Breast epithelium (tissue), 4 donors: ENCODE data around the gene MICAL3. TPM values are rescaled to one million over a fixed set of nuclear protein-coding genes. Genes with fewer than 3 reads are reported as not detected.

Experiments used
- DNase-seq, 2 donors: peaks; one replicate each; pipeline ENCODE4 v3.0.0-alpha.2; 2019; ENCODE audit warnings: low spot score in 2 of 2
- H3K27ac ChIP-seq, 2 donors: fragments of 200-600 bp; sonication (generic) in 1 of 2; one replicate each; pipeline ENCODE4 v1.5.1; 2016 to 2019; ENCODE audit warnings: mild to moderate bottlenecking in 1 of 2
- H3K27me3 ChIP-seq, 2 donors: fragments of 200-600 bp; sonication (generic) in 1 of 2; one replicate each; pipeline versions ENCODE4 v1.5.1 to v1.6.0; 2017 to 2019; ENCODE audit warnings: control low read depth in 1 of 2, mild to moderate bottlenecking in 1 of 2
- H3K36me3 ChIP-seq: fragments of 200-600 bp; one replicate; pipeline ENCODE4 v1.5.1; 2019
- H3K4me1 ChIP-seq, 2 donors: fragments of 200-600 bp; sonication (generic); one replicate each; pipeline ENCODE4 v1.5.1; 2016 to 2019; ENCODE audit warnings: control low read depth in 1 of 2
- H3K4me3 ChIP-seq, 3 donors: fragments of 200-600 bp; sonication (generic); 1 replicate in 2 of 3; 2 replicates in 1 of 3; pipeline ENCODE4 v1.5.1; 2016 to 2019; ENCODE audit warnings: mild to moderate bottlenecking in 3 of 3, moderate library complexity in 2 of 3
- H3K9me3 ChIP-seq, 2 donors: fragments of 200-600 bp; sonication (generic) in 1 of 2; one replicate each; pipeline ENCODE4 v1.5.1; 2016 to 2019; ENCODE audit warnings: control low read depth in 1 of 2
- CTCF ChIP-seq, 3 donors: fragments of 450-650 bp; IDR thresholded peaks; one replicate each; pipeline ENCODE4 v1.5.1; 2016 to 2017; ENCODE audit warnings: antibody characterized with exemption in 3 of 3, mild to moderate bottlenecking in 3 of 3, moderate library complexity in 3 of 3
- POLR2A ChIP-seq: fragments of 450-650 bp; IDR thresholded peaks from one replicate; pipeline ENCODE4 v1.6.1; 2016; ENCODE audit warnings: antibody characterized with exemption, mild to moderate bottlenecking, moderate library complexity
- POLR2AphosphoS5 ChIP-seq, 3 donors: sonication (generic); formaldehyde crosslinking; IDR thresholded peaks; one replicate each; pipeline ENCODE4 v1.6.1; 2017; ENCODE audit warnings: antibody characterized with exemption in 3 of 3
- intact Hi-C: fragments of 100-400 bp; cut with DNase I; formaldehyde crosslinking; loops from one replicate; pipeline ENCODE4 v1.15.1; 2023; ENCODE audit warnings: low total_unique reads
- total RNA-seq, 3 donors: library from RNA; depleted of rRNA; stranded (reverse); fragments of >200 nt; gene quantifications; one replicate each; pipeline ENCODE4 v1.1.0, GENCODE V29; 2016

The MICAL3 gene
- total RNA-seq, 3 donors from 2014 or later: 19.5 to 42.3 (median 34.8) TPM

GRCh38 chr22:17963015-17963414 lies 61.3 kb downstream of the MICAL3 start:
- H3K36me3 ChIP-seq: no peaks in the 10 kb centered on the region
- intact Hi-C loops: no loop called here
- H3K27me3 ChIP-seq: no peaks in the 10 kb centered on the region
- no peak for DNase-seq
- no peaks in the 10 kb centered on the region for H3K4me1 ChIP-seq
- TF ChIP-seq CTCF (IDR thresholded peaks at IDR 0.05): no peak
- TF ChIP-seq POLR2AphosphoS5 (IDR thresholded peaks at IDR 0.05): no peak
- no peak for TF ChIP-seq POLR2A
- H3K4me3 ChIP-seq: no peak overlapping the region
- no peak overlapping the region for H3K27ac ChIP-seq
- no peaks in the 10 kb centered on the region for H3K9me3 ChIP-seq

- H3K27me3 ChIP-seq: no peaks in the 10 kb centered on the region
- H3K36me3 ChIP-seq: no peaks in the 10 kb centered on the region
- DNase-seq: no peak
- intact Hi-C loops: no loop called here
- no peaks in the 10 kb centered on the region for H3K4me1 ChIP-seq
- no peaks in the 10 kb centered on the region for H3K9me3 ChIP-seq
- no peak overlapping the region for H3K27ac ChIP-seq
- TF ChIP-seq POLR2A (no peak), CTCF (IDR thresholded peaks at IDR 0.05) (no peak), POLR2AphosphoS5 (IDR thresholded peaks at IDR 0.05) (no peak)
- H3K4me3 ChIP-seq: no peak overlapping the region
Measured at GRCh38 chr22:17962168-17962567, 62.2 kb downstream of the MICAL3 start.

- intact Hi-C loops: no loop called here
- H3K4me1 ChIP-seq: no peaks in the 10 kb centered on the region
Measured at GRCh38 chr22:17961446-17961729, 63.0 kb downstream of the MICAL3 start.

GRCh38 chr22:17960695-17961445 lies 63.5 kb downstream of the MICAL3 start:
- no peaks in the 10 kb centered on the region for H3K9me3 ChIP-seq
- no peaks in the 10 kb centered on the region for H3K27me3 ChIP-seq
- no peak overlapping the region for H3K27ac ChIP-seq
- no peaks in the 10 kb centered on the region for H3K4me1 ChIP-seq
- intact Hi-C loops: no loop called here
- TF ChIP-seq POLR2A (no peak), POLR2AphosphoS5 (IDR thresholded peaks at IDR 0.05) (no peak), CTCF (IDR thresholded peaks at IDR 0.05) (no peak)
- DNase-seq: no peak
- no peaks in the 10 kb centered on the region for H3K36me3 ChIP-seq
- no peak overlapping the region for H3K4me3 ChIP-seq

More at GRCh38 chr22:17961446-17961729, 63.0 kb downstream of the MICAL3 start:
- H3K4me3 ChIP-seq: no peak overlapping the region
- H3K36me3 ChIP-seq: no peaks in the 10 kb centered on the region
- H3K9me3 ChIP-seq: no peaks in the 10 kb centered on the region
- TF ChIP-seq POLR2AphosphoS5 (IDR thresholded peaks at IDR 0.05): no peak
- no peak for TF ChIP-seq CTCF (IDR thresholded peaks at IDR 0.05)
- TF ChIP-seq POLR2A: no peak
- no peak overlapping the region for H3K27ac ChIP-seq
- no peaks in the 10 kb centered on the region for H3K27me3 ChIP-seq
- DNase-seq: no peak

- no peaks in the 10 kb centered on the region for H3K27me3 ChIP-seq
- H3K4me1 ChIP-seq: no peaks in the 10 kb centered on the region
- H3K36me3 ChIP-seq: no peaks in the 10 kb centered on the region
- no peak overlapping the region for H3K4me3 ChIP-seq
- TF ChIP-seq POLR2A (no peak), POLR2AphosphoS5 (IDR thresholded peaks at IDR 0.05) (no peak), CTCF (IDR thresholded peaks at IDR 0.05) (no peak)
- no peak for DNase-seq
- no peak overlapping the region for H3K27ac ChIP-seq
- intact Hi-C loops: no loop called here
- no peaks in the 10 kb centered on the region for H3K9me3 ChIP-seq
Measured at GRCh38 chr22:17960011-17960410, 64.3 kb downstream of the MICAL3 start.
